Calu3 (cell line): ENCODE measurements around the gene EPHA8. TPM values are rescaled to one million over a fixed set of nuclear protein-coding genes. Genes with fewer than 3 reads are reported as not detected.

Experiments used
- BruUV-seq: library from RNA; stranded (reverse); fragments of 400-500 nt; replicated peaks from 2 replicates; lab custom pipeline; 2021; lab: Mats Ljungman, UMichigan
- CTCF ChIA-PET: fragments of 300-600 bp; sonication (Branson Sonifier 250); formaldehyde crosslinking; loops from one replicate; lab custom pipeline; 2022; ENCODE audit warnings: antibody characterized with exemption; lab: Charles Lee
- DNase-seq: peaks from one replicate; pipeline ENCODE4 v3.0.0; 2022
- H3K27ac Mint-ChIP-seq: one replicate; pipeline ENCODE4 v1.8.0; 2022; ENCODE audit warnings: mixed read lengths; ENCODE audit not compliant: unreplicated experiment
- H3K27me3 Mint-ChIP-seq: one replicate; pipeline ENCODE4 v1.8.0; 2022; ENCODE audit warnings: mixed read lengths; ENCODE audit not compliant: unreplicated experiment
- H3K36me3 Mint-ChIP-seq: one replicate; pipeline ENCODE4 v1.8.0; 2022; ENCODE audit warnings: mild to moderate bottlenecking, moderate library complexity, mixed read lengths; ENCODE audit not compliant: insufficient read depth, unreplicated experiment
- H3K4me1 Mint-ChIP-seq: one replicate; pipeline ENCODE4 v1.8.0; 2022; ENCODE audit warnings: mild to moderate bottlenecking, low read depth, mixed read lengths; ENCODE audit not compliant: unreplicated experiment
- H3K4me3 Mint-ChIP-seq: one replicate; pipeline ENCODE4 v1.8.0; 2022; ENCODE audit warnings: mild to moderate bottlenecking, low read depth, moderate library complexity, mixed read lengths; ENCODE audit not compliant: unreplicated experiment
- H3K9me3 Mint-ChIP-seq: one replicate; pipeline ENCODE4 v1.8.0; 2022; ENCODE audit warnings: low read depth, mixed read lengths; ENCODE audit not compliant: unreplicated experiment
- CTCF ChIP-seq: fragments of 200-600 bp; IDR thresholded peaks from one replicate; pipeline ENCODE4 v1.8.0; 2022; ENCODE audit warnings: antibody characterized with exemption; ENCODE audit not compliant: unreplicated experiment
- intact Hi-C: fragments of 100-400 bp; cut with micrococcal nuclease; formaldehyde crosslinking; loops from one replicate; pipeline ENCODE4 v1.10.0; 2022; ENCODE audit not compliant: unreplicated experiment
- total RNA-seq: library from RNA; stranded (reverse); gene quantifications from 2 replicates; pipeline ENCODE4 v1.2.3, GENCODE V29; 2022

The EPHA8 gene
- total RNA-seq, 1 experiment from 2014 or later = not detected

DNA sequence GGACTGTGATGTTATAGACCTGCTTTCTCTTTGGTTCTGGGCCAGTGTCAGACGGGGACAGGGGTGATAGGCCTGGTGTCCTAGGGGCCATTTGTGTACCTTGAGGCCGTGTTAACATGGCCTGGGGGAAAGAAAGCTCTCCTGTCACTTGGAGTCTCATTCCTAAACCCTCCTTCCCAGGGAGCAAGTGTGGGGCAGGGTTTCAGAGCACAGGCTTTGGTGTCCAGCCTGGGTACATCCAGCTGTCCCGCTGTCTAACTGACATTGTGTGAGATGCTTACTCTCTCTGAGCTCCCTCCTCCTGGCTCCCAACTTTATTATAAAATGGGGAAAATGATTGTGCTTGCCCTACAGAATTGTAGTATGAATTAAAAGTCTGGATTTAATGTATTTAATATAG, 32.6 kb upstream of the EPHA8 start:
- CTCF ChIA-PET = no interaction called here
- Mint-ChIP-seq H3K4me1 (no peaks in the 10 kb centered on the region), H3K27ac (no peak overlapping the region), H3K9me3 (no peaks in the 10 kb centered on the region), H3K36me3 (no peaks in the 10 kb centered on the region), H3K27me3 (no peaks in the 10 kb centered on the region), H3K4me3 (no peak overlapping the region)
- TF ChIP-seq CTCF = no peak
- intact Hi-C loops = no loop called here
- DNase-seq = no peak
- BruUV-seq = no TSS peak

DNA sequence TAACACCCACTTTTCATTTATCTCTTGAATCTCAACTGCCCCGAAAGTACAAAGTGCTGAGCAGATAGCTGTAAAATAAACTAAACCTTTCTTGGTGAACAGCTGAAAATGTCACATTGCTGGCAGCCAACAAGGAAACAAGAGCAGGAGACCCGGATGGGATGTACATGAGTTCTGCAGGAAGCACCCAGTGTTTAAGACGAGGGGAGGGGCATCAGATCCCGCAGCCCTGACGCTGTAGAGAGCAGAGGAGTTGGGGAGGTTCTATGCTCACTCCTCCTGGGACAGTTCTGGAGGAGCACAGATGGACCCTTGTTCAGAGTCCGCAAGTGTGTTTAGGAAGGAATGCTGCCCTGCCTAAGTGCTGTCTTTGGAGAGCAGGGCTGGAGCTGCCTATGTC, 32.0 kb upstream of the EPHA8 start:
- no TSS peak for BruUV-seq
- no peak for TF ChIP-seq CTCF
- Mint-ChIP-seq H3K27ac (no peak overlapping the region), H3K36me3 (no peaks in the 10 kb centered on the region), H3K9me3 (no peaks in the 10 kb centered on the region), H3K4me1 (no peaks in the 10 kb centered on the region), H3K4me3 (no peak overlapping the region), H3K27me3 (no peaks in the 10 kb centered on the region)
- CTCF ChIA-PET = no interaction called here
- intact Hi-C loops = no loop called here
- no peak for DNase-seq

- Mint-ChIP-seq H3K4me3 (no peak overlapping the region), H3K9me3 (no peaks in the 10 kb centered on the region), H3K27ac (no peak overlapping the region), H3K36me3 (no peaks in the 10 kb centered on the region), H3K27me3 (no peaks in the 10 kb centered on the region), H3K4me1 (no peaks in the 10 kb centered on the region)
- TF ChIP-seq CTCF = no peak
- no TSS peak for BruUV-seq
- DNase-seq = no peak
- intact Hi-C loops = no loop called here
- CTCF ChIA-PET = no interaction called here
Observed at GRCh38 chr1:22533244-22533895, 29.9 kb upstream of the EPHA8 start.

DNA sequence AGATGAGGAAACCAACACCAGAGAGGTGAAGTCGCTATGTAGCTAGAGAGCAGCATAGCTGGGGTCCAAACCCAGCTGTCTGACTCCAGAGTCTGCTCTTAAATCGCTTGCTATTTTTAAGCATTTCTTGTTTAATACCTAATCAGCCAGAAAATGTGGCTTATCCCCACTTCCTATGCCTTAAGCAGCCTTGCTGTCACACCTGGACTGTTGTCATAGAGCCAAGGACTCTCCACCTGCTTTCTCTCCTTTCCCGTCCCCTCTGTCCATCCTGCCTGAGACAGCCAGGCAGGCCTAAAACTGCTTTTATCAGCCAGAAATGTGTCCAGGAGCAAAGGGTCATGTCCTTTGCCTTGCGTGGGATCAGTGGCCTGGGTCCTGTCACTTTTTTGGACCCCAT, 28.3 kb upstream of the EPHA8 start:
- Mint-ChIP-seq H3K27me3 (no peaks in the 10 kb centered on the region), H3K36me3 (no peaks in the 10 kb centered on the region), H3K4me3 (no peak overlapping the region), H3K9me3 (no peaks in the 10 kb centered on the region), H3K27ac (no peak overlapping the region), H3K4me1 (no peaks in the 10 kb centered on the region)
- no peak for TF ChIP-seq CTCF
- no peak for DNase-seq
- BruUV-seq = no TSS peak
- intact Hi-C loops = no loop called here
- CTCF ChIA-PET = interaction anchor here (0.6 kb wide), 1 partner anchor 37 kb away, joined by 3 read pairs; no protein-coding TSS in a partner anchor
